Upper lobe of left lung (tissue), 4 donors: ENCODE data around the gene RFESD.

Experiments
- CTCF ChIP-seq, 6 experiments: fragments of 450-650 bp in 4 of 6; fragments of 200-600 bp in 2 of 6; sonication (generic) in 2 of 6; IDR thresholded peaks; one replicate each; pipeline ENCODE4 v1.5.1; 2016 to 2019; ENCODE audit warnings: antibody characterized with exemption in 6 of 6
- EP300 ChIP-seq, 4 donors: sonication (generic); formaldehyde crosslinking; IDR thresholded peaks; one replicate each; pipeline ENCODE4 v1.5.1; 2017; ENCODE audit warnings: antibody characterized with exemption in 4 of 4, control low read depth in 2 of 4

GRCh38 chr5:95615164-95615467 is 31.5 kb upstream of the RFESD start:
- TF ChIP-seq CTCF (IDR thresholded peaks at IDR 0.05) (no peak), EP300 (IDR thresholded peaks at IDR 0.05) (no peak)
